ENCODE results near the gene PELI3.
A peak's percentile ranks its signal among the peaks of the same experiment; 100 is the strongest.

The PELI3 gene

DNA sequence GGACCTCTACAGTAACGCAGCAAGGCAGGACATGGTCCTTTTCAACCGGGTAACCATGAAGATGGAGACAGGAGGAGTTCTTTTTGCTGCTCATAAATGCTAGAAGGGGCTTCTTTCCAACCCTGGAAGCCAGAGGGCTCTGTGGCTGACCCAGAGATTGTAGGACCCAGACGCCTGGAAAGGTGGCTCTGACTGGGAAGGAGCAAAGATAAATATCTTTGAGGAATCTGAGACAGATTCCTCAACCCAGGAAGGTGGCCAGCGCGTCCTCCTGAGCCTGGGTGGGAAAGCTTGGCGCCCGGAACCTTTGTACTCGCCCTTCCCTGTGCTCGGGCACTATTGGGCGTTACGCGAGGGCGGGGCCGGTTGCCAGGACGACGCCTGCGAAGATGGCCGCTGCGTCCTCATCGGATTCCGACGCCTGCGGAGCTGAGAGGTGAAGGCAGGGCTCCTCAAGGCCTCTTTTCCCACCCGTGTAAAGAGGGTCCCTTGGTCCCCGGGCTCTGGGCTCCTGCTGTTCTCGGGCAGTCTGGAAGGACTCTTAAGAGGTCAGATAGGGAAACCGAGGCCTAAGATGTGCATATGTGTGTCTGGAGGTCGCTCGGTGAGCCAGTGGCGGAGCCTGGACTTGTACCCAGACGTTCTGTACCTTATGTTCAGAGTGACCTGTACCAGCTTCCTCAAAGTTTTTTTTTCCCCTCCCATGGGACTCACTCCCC is 43.7 kb downstream of the PELI3 start, which contains the start of gene BBS1:
Gene BBS1 (plus strand): TSS at position 365 of the 719 bp plus-strand sequence. CDS start 25 bp downstream, at position 390.
- H3K36me3 Mint-ChIP-seq (ENCODE audit: insufficient read depth): peaks cover 8% of the 10 kb centered on the region
- peak within 1 kb of the TSS; percentile 86 to 91 for H3K4me3 Mint-ChIP-seq
- H3K9me3 Mint-ChIP-seq: no peaks in the 10 kb centered on the region
- DNase-seq (peak; percentile 78 to 82 (median 79)), ATAC-seq (replicated peaks) (peak; percentile 99)
- peak within 1 kb of the TSS; percentile 81 to 84 for H3K27ac Mint-ChIP-seq
- no peaks in the 10 kb centered on the region for H3K27me3 Mint-ChIP-seq
- peaks cover 10 to 16% of the 10 kb centered on the region in 2 donors for H3K4me1 Mint-ChIP-seq (ENCODE audit: low read depth in 2 of 2)

DNA sequence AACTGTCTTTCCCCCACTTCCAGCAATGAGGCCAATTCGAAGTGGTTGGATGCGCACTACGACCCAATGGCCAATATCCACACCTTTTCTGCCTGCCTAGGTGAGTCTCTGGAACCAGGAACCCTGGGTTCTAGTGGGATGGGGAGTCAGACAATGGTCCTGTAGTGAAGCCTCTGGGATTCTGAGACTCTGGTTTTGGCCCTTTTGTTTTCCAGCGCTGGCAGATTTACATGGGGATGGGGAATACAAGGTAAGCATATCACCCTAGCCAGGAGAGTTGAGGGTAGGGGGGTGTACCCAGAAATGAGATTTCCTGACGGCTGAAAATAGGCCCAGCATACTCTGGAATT is 44.3 kb downstream of the PELI3 start:
- Mint-ChIP-seq H3K4me3 (peak overlapping the region; percentile 86 to 91), H3K4me1 (ENCODE audit: low read depth in 2 of 2) (peaks cover 10 to 16% of the 10 kb centered on the region in 2 donors), H3K36me3 (ENCODE audit: insufficient read depth) (peaks cover 11% of the 10 kb centered on the region), H3K9me3 (no peaks in the 10 kb centered on the region), H3K27me3 (no peaks in the 10 kb centered on the region), H3K27ac (peak overlapping the region; percentile 81 to 84)
- DNase-seq (no peak), ATAC-seq (replicated peaks) (no peak)

DNA sequence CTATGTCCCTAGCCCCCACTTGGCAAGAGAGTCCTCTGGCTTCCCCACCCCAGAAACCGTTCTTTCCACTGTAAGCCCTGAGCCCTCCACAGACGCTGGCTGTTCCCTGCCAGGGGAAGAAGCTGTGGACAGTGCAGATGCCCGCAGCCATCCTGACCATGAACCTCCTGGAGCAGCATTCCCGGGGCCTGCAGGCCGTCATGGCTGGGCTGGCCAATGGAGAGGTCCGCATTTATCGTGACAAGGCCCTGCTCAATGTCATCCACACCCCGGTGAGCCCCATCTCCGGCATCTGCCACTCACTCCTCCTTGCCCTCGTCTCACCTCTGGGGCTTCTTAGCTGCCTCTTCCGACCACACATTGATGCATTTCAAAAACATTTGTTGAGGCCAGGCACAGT is 56.9 kb downstream of the PELI3 start:
- H3K4me3 Mint-ChIP-seq: no peak overlapping the region
- DNase-seq (no peak), ATAC-seq (replicated peaks) (no peak)
- H3K27ac Mint-ChIP-seq: no peak overlapping the region
- no peaks in the 10 kb centered on the region for H3K27me3 Mint-ChIP-seq
- peaks cover 28% of the 10 kb centered on the region for H3K36me3 Mint-ChIP-seq (ENCODE audit: insufficient read depth)
- no peaks in the 10 kb centered on the region for H3K4me1 Mint-ChIP-seq (ENCODE audit: low read depth in 2 of 2)
- H3K9me3 Mint-ChIP-seq: no peaks in the 10 kb centered on the region

DNA sequence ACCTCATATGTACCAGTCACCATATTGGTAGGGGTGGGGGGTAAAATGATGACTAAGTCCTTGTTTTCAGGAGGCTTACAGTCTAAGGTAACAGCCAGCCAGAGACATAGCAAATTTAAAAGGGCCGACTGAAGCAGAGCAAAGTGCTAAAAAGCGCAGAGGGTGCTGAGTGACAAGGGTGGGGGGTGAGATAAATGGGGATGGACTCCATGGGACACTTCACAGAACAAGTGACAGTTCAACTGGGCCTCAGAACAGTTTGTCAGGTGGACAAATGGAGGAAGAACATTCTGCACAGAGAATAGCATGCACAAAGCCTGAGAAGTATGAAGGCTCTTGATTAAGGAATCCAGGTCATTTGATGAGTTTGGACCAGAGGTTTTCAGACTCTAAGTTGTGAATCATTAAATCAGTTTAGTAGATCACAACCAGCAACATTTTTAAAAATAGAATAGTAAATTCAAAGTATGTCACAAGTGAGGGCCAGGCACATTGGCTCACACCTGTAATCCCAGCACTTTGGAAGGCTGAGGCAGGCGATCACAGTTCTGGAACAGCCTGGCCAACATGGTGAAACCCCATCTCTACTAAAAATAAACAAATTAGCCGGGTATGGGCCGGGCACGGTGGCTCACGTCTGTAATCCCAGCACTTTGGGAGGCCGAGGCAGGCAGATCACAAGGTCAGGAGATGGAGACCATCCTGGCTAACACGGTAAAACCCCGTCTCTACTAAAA is 57.8 kb downstream of the PELI3 start:
- ATAC-seq (replicated peaks): no peak
- no peak overlapping the region for H3K4me3 Mint-ChIP-seq

More for the DNA sequence above, 57.8 kb downstream of the PELI3 start:
- H3K9me3 Mint-ChIP-seq: no peaks in the 10 kb centered on the region
- no peak overlapping the region for H3K27ac Mint-ChIP-seq
- DNase-seq: no peak
- H3K4me1 Mint-ChIP-seq (ENCODE audit: low read depth in 2 of 2): peaks cover 0 to 3% of the 10 kb centered on the region in 2 donors
- peaks cover 26% of the 10 kb centered on the region for H3K36me3 Mint-ChIP-seq (ENCODE audit: insufficient read depth)
- H3K27me3 Mint-ChIP-seq: no peaks in the 10 kb centered on the region
